Breast epithelium (tissue), 4 donors: Measurements from ENCODE around the gene NPHP1. TPM values are rescaled to one million over a fixed set of nuclear protein-coding genes. Genes with fewer than 3 reads are reported as not detected.
"Not testable (repeated sequence)": the region's sequence is repeated elsewhere in the genome, so short reads cannot be mapped to it uniquely, and the experiment has no call there.

Experiments
- DNase-seq, 2 donors: peaks; one replicate each; pipeline ENCODE4 v3.0.0-alpha.2; 2019; ENCODE audit warnings: low spot score in 2 of 2
- H3K27ac ChIP-seq, 2 donors: fragments of 200-600 bp; sonication (generic) in 1 of 2; one replicate each; pipeline ENCODE4 v1.5.1; 2016 to 2019; ENCODE audit warnings: mild to moderate bottlenecking in 1 of 2
- H3K27me3 ChIP-seq, 2 donors: fragments of 200-600 bp; sonication (generic) in 1 of 2; one replicate each; pipeline versions ENCODE4 v1.5.1 to v1.6.0; 2017 to 2019; ENCODE audit warnings: control low read depth in 1 of 2, mild to moderate bottlenecking in 1 of 2
- H3K36me3 ChIP-seq: fragments of 200-600 bp; one replicate; pipeline ENCODE4 v1.5.1; 2019
- H3K4me1 ChIP-seq, 2 donors: fragments of 200-600 bp; sonication (generic); one replicate each; pipeline ENCODE4 v1.5.1; 2016 to 2019; ENCODE audit warnings: control low read depth in 1 of 2
- H3K4me3 ChIP-seq, 3 donors: fragments of 200-600 bp; sonication (generic); 1 replicate in 2 of 3; 2 replicates in 1 of 3; pipeline ENCODE4 v1.5.1; 2016 to 2019; ENCODE audit warnings: mild to moderate bottlenecking in 3 of 3, moderate library complexity in 2 of 3
- H3K9me3 ChIP-seq, 2 donors: fragments of 200-600 bp; sonication (generic) in 1 of 2; one replicate each; pipeline ENCODE4 v1.5.1; 2016 to 2019; ENCODE audit warnings: control low read depth in 1 of 2
- CTCF ChIP-seq, 3 donors: fragments of 450-650 bp; IDR thresholded peaks; one replicate each; pipeline ENCODE4 v1.5.1; 2016 to 2017; ENCODE audit warnings: antibody characterized with exemption in 3 of 3, mild to moderate bottlenecking in 3 of 3, moderate library complexity in 3 of 3
- POLR2A ChIP-seq: fragments of 450-650 bp; IDR thresholded peaks from one replicate; pipeline ENCODE4 v1.6.1; 2016; ENCODE audit warnings: antibody characterized with exemption, mild to moderate bottlenecking, moderate library complexity
- POLR2AphosphoS5 ChIP-seq, 3 donors: sonication (generic); formaldehyde crosslinking; IDR thresholded peaks; one replicate each; pipeline ENCODE4 v1.6.1; 2017; ENCODE audit warnings: antibody characterized with exemption in 3 of 3
- intact Hi-C: fragments of 100-400 bp; cut with DNase I; formaldehyde crosslinking; loops from one replicate; pipeline ENCODE4 v1.15.1; 2023; ENCODE audit warnings: low total_unique reads
- total RNA-seq, 3 donors: library from RNA; depleted of rRNA; stranded (reverse); fragments of >200 nt; gene quantifications; one replicate each; pipeline ENCODE4 v1.1.0, GENCODE V29; 2016

The NPHP1 gene
- total RNA-seq, 3 donors from 2014 or later = 5.4 to 15.4 (median 7.2) TPM

- intact Hi-C loops = loop anchor here (1.0 kb wide), 1 partner anchor 16 kb away; no protein-coding TSS in a partner anchor
- H3K27me3 ChIP-seq = peaks cover 0 to 32% of the 10 kb centered on the region in 2 donors
- H3K9me3 ChIP-seq = no peaks in the 10 kb centered on the region
- peak within 1 kb of the TSS; percentile 74 to 82 for H3K27ac ChIP-seq
- TF ChIP-seq POLR2AphosphoS5 (IDR thresholded peaks at IDR 0.05) (peak in 1 of 3 donors; percentile 51), POLR2A (peak; percentile 23), CTCF (IDR thresholded peaks at IDR 0.05) (peak in 1 of 3 donors; percentile 25)
- H3K4me3 ChIP-seq = peak within 1 kb of the TSS; percentile 42 to 69 (median 58)
- DNase-seq = peak in 1 of 2 donors; percentile 64
- no peaks in the 10 kb centered on the region for H3K36me3 ChIP-seq
- H3K4me1 ChIP-seq = peaks cover 0 to 4% of the 10 kb centered on the region in 2 donors
These were observed 89.4 kb downstream of the NPHP1 start, which contains the start of gene MALL for GRCh38 chr2:110115291-110116032. Gene MALL, minus strand, starts transcription at chr2:110115822. Its CDS starts 30 bp downstream, at chr2:110115792.

- peaks cover 0 to 4% of the 10 kb centered on the region in 2 donors for H3K4me1 ChIP-seq
- peak overlapping the region; percentile 42 to 69 (median 58) for H3K4me3 ChIP-seq
- no peaks in the 10 kb centered on the region for H3K36me3 ChIP-seq
- peak overlapping the region; percentile 6 to 82 for H3K27ac ChIP-seq
- peaks cover 0 to 32% of the 10 kb centered on the region in 2 donors for H3K27me3 ChIP-seq
- DNase-seq = no peak
- intact Hi-C loops = no loop called here
- TF ChIP-seq POLR2AphosphoS5 (IDR thresholded peaks at IDR 0.05) = no peak
- TF ChIP-seq POLR2A = no peak
- no peak for TF ChIP-seq CTCF (IDR thresholded peaks at IDR 0.05)
- no peaks in the 10 kb centered on the region for H3K9me3 ChIP-seq
These were observed 90.0 kb downstream of the NPHP1 start for GRCh38 chr2:110114831-110115255.

DNA sequence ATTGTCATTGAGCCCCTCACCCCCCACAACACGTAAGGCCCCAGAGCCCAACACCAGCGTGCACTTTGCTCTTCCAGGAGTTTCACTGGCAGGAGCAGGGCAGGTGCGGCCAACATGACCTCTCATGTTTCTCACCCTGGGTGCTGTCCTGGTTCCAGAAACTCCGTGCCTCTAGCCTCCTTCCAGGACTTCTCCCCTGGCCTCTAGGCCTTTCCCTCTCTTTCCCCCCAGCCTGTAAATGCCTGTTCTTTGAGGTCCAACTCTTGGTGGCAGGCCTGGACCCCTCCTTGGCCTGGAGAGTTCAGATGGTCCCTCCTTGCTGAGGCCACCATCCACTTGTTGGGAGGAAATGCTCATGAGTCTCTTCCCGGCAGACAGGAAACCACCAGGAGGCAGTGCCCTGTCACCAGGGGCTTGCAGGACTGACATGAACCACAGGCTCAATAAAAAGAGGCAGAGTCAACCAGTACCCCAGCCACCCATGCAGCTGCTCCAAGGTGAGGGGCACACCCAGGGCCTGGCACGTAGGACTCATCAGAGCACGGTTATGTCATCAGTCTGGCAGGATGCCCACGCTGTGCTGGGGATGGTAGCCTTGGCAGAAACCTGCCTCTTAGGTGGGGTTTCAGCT, 90.7 kb downstream of the NPHP1 start:
- intact Hi-C loops = no loop called here
- peaks cover 0 to 4% of the 10 kb centered on the region in 2 donors for H3K4me1 ChIP-seq
- no peak for TF ChIP-seq CTCF (IDR thresholded peaks at IDR 0.05)
- TF ChIP-seq POLR2AphosphoS5 (IDR thresholded peaks at IDR 0.05) = no peak
- TF ChIP-seq POLR2A = no peak
- peaks cover 0 to 32% of the 10 kb centered on the region in 2 donors for H3K27me3 ChIP-seq
- peak overlapping the region; percentile 6 to 82 for H3K27ac ChIP-seq
- no peak for DNase-seq
- no peaks in the 10 kb centered on the region for H3K36me3 ChIP-seq
- peak overlapping the region; percentile 42 to 69 (median 58) for H3K4me3 ChIP-seq
- no peaks in the 10 kb centered on the region for H3K9me3 ChIP-seq

DNA sequence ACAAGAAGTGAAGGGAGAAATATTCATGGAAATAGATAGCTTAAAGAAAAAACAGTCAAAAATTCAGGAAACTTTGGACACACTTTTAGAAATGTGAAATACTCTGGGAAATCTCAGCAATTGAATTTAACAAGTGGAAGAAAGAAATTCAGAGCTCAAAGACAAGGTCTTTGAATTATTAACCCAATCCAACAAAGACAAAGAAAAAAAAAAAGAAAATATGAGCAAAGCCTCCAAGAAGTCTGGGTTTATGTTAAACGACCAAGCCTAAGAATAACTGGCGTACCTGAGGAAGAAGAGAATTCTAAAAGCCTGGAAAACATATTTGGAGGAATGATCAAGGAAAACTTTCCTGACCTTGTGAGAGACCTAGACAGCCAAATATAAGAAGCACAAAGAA, 96.5 kb downstream of the NPHP1 start:
- H3K27ac ChIP-seq, H3K4me3 ChIP-seq, H3K36me3 ChIP-seq, H3K27me3 ChIP-seq, H3K4me1 ChIP-seq, intact Hi-C loops, H3K9me3 ChIP-seq, DNase-seq: not testable (repeated sequence)

- no peak for TF ChIP-seq CTCF (IDR thresholded peaks at IDR 0.05)
- TF ChIP-seq POLR2AphosphoS5 (IDR thresholded peaks at IDR 0.05) = no peak
- TF ChIP-seq POLR2A = no peak
- no peaks in the 10 kb centered on the region for H3K4me1 ChIP-seq
- intact Hi-C loops = no loop called here
- H3K27me3 ChIP-seq = no peaks in the 10 kb centered on the region
- no peak overlapping the region for H3K4me3 ChIP-seq
- no peaks in the 10 kb centered on the region for H3K9me3 ChIP-seq
- peak overlapping the region; percentile 83 to 91 for H3K27ac ChIP-seq
- no peaks in the 10 kb centered on the region for H3K36me3 ChIP-seq
- DNase-seq = peak in 1 of 2 donors; percentile 16
These were observed 97.4 kb downstream of the NPHP1 start for GRCh38 chr2:110107092-110108079.
